Heart right ventricle (tissue), 16 donors: ENCODE results near the gene FCHSD2. TPM values are rescaled to one million over a fixed set of nuclear protein-coding genes. Genes with fewer than 3 reads are reported as not detected.

Experiments used
- ATAC-seq, 8 donors: fragments of 200-7000 bp; cut with Tn5 transposase; one replicate each; pipeline ENCODE4 v1.9.1; 2020; ENCODE audit warnings: mild to moderate bottlenecking in 8 of 8, moderate library complexity in 8 of 8, moderate number of reproducible peaks in 1 of 8
- DNase-seq, 2 donors: peaks; one replicate each; pipeline ENCODE4 v3.0.0-alpha.2; 2020
- H3K27ac ChIP-seq, 10 donors: fragments of 200-600 bp; sonication (generic) in 2 of 10; one replicate each; pipeline versions ENCODE4 v1.5.0 to v1.8.0; 2020 to 2022; ENCODE audit warnings: mild to moderate bottlenecking in 3 of 10
- H3K27me3 ChIP-seq, 7 donors: fragments of 200-600 bp; one replicate each; pipeline ENCODE4 v1.8.0; 2021 to 2022; ENCODE audit warnings: mild to moderate bottlenecking in 2 of 7
- H3K36me3 ChIP-seq, 9 donors: fragments of 200-600 bp; sonication (generic) in 1 of 9; one replicate each; pipeline versions ENCODE4 v1.5.0 to v1.8.0; 2020 to 2022; ENCODE audit warnings: mild to moderate bottlenecking in 2 of 9
- H3K4me1 ChIP-seq, 9 donors: fragments of 200-600 bp; sonication (generic) in 1 of 9; one replicate each; pipeline versions ENCODE4 v1.5.0 to v1.8.0; 2020 to 2022; ENCODE audit warnings: mild to moderate bottlenecking in 4 of 9
- H3K4me3 ChIP-seq, 10 donors: fragments of 200-600 bp; sonication (generic) in 2 of 10; one replicate each; pipeline versions ENCODE4 v1.5.0 to v1.8.0; 2020 to 2022; ENCODE audit warnings: mild to moderate bottlenecking in 7 of 10, moderate library complexity in 2 of 10
- H3K9me3 ChIP-seq, 11 donors: fragments of 200-600 bp in 10 of 11; sonication (generic) in 2 of 11; one replicate each; pipeline versions ENCODE4 v1.5.0 to v1.8.0; 2013 to 2022; ENCODE audit warnings: mild to moderate bottlenecking in 2 of 11, control low read depth in 1 of 11, moderate library complexity in 1 of 11
- CTCF ChIP-seq, 9 donors: fragments of 200-600 bp; sonication (generic) in 2 of 9; IDR thresholded peaks; one replicate each; pipeline versions ENCODE4 v1.5.0 to v1.8.0; 2021 to 2022; ENCODE audit warnings: antibody characterized with exemption in 9 of 9, mild to moderate bottlenecking in 5 of 9, moderate library complexity in 1 of 9
- WGBS, 2 donors: extraction: QIAGEN DNeasy Blood & Tissue Kit; methylation state at CpG; one replicate each; pipeline ENCODE4 v1.1.7; 2013; ENCODE audit warnings: inconsistent platforms in 1 of 2; 5-methylcytosine and 5-hydroxymethylcytosine counted together
- intact Hi-C, 10 donors: fragments of 100-400 bp; cut with DNase I; formaldehyde crosslinking; loops; one replicate each; pipeline versions ENCODE4 v1.11.1 to v1.14.2; 2022
- polyA plus RNA-seq, 2 donors: library from polyadenylated mRNA; stranded (reverse); fragments of 200-250 nt; gene quantifications; one replicate each; pipeline ENCODE4 v1.2.3, GENCODE V29; 2013
- total RNA-seq, 10 donors: library from RNA; stranded (reverse); fragmentation: NEBNext Ultra II Directional in 3 of 10; extraction: Animal tissue kit (Norgen Biotek cat#: 25700) in 3 of 10; gene quantifications; one replicate each; pipeline versions ENCODE4 v1.2.1 to v1.2.4, GENCODE V29; 2021 to 2023
- donor health status: Arrhythmogenic right ventricular cardiomyopathy.
- donor health status: ischemic (EF 13 %, LVEDD 7.1; RV severe dilation, severe dysfunction).
- donor health status: healthy with polysubstance abuse.
- donor health status: DM: no; HTN: yes; CAD: no.
- donor health status: DM: no; HTN: no; CAD: no.
- donor health status: ischemic (EF 25% LVEDD 6.9; RV normal size, moderate dysfunction).
- donor health status: ischemic (EF 25% LVEDD 5.7; RV mildly dilated, moderate dysfunction).
- donor health status: healthy.
- donor health status: DM: yes; HTN: yes; CAD: no.
- donor health status: Ischemic cardiomyopathy.
- donor health status: ischemic (EF 35%, LVEDD 5.7; RV mildly dilated, moderate dysfunction).
- donor health status: nonischemic (EF 11% LVEDD 7.7; RV severe dilation, severe dysfunction).
- donor health status: DM: yes; HTN: yes; CAD: no.
- donor health status: PGD.
- donor health status: ischemic (EF 29% LVEDD 5.4; RV normal size, mild dysfunction).
- donor health status: nonischemic (EF 23%, LVEDD 6.1; RV moderate dilation, normal function).

Gene FCHSD2
- total and polyA plus RNA-seq, 12 donors = 16.1 to 48.4 (median 37.5) TPM

GRCh38 chr11:73017024-73017751 is 124.9 kb downstream of the FCHSD2 start:
- H3K4me3 ChIP-seq = no peak overlapping the region
- intact Hi-C loops = no loop called here
- peaks cover 0 to 13% (median 0%) of the 10 kb centered on the region in 11 donors for H3K9me3 ChIP-seq
- DNase-seq (no peak), ATAC-seq (no peak)
- H3K27ac ChIP-seq = no peak overlapping the region
- TF ChIP-seq CTCF (IDR thresholded peaks at IDR 0.05) = no peak
- peaks cover 0 to 14% (median 0%) of the 10 kb centered on the region in 9 donors for H3K36me3 ChIP-seq
- WGBS, 2 donors = 84 to 86% methylated on average over 8 of the region's 8 CpGs
- no peaks in the 10 kb centered on the region for H3K27me3 ChIP-seq
- H3K4me1 ChIP-seq = peaks cover 0 to 38% (median 9%) of the 10 kb centered on the region in 9 donors

DNA sequence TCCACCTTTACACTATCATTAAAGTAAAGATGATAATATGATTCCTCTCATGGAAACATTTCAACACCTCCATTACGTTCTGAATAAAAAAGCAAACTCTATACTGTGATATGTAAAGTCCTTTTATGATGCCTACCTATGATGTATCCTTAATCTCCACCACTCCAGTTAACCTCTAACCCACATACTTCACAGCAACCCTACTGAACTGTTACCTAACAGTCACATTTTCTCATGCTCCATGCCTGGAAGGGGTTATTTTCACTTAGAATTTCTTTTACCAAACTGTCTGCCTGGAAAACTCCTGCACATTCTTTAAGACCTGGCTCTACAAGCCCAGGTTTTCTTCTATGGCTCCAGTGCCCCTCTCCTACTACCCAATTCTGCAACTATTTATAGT is 129.1 kb downstream of the FCHSD2 start:
- DNase-seq = no peak
- intact Hi-C loops = no loop called here
- TF ChIP-seq CTCF (IDR thresholded peaks at IDR 0.05) = no peak
- Histone ChIP-seq H3K9me3 (peaks cover 0 to 30% (median 19%) of the 10 kb centered on the region in 11 donors), H3K27me3 (no peaks in the 10 kb centered on the region), H3K4me3 (no peak overlapping the region), H3K36me3 (peaks cover 0 to 37% (median 0%) of the 10 kb centered on the region in 9 donors), H3K4me1 (peaks cover 0 to 29% (median 17%) of the 10 kb centered on the region in 9 donors), H3K27ac (peak overlapping the region in 2 of 10 donors; percentile 19 to 26)
- peak in 1 of 8 donors; percentile 42 for ATAC-seq
- WGBS, 2 donors = 63 to 67% methylated on average over 1 of the region's 1 CpG

- no peak for TF ChIP-seq CTCF (IDR thresholded peaks at IDR 0.05)
- H3K9me3 ChIP-seq = peaks cover 0 to 30% (median 19%) of the 10 kb centered on the region in 11 donors
- no peaks in the 10 kb centered on the region for H3K27me3 ChIP-seq
- peak overlapping the region in 1 of 10 donors; percentile 19 for H3K27ac ChIP-seq
- peaks cover 0 to 24% (median 17%) of the 10 kb centered on the region in 9 donors for H3K4me1 ChIP-seq
- intact Hi-C loops = no loop called here
- 81 to 84% methylated on average over 2 of the region's 2 CpGs for WGBS, 2 donors
- H3K4me3 ChIP-seq = no peak overlapping the region
- DNase-seq (no peak), ATAC-seq (no peak)
- peaks cover 0 to 37% (median 0%) of the 10 kb centered on the region in 9 donors for H3K36me3 ChIP-seq
Measured at GRCh38 chr11:73012121-73012863, 129.8 kb downstream of the FCHSD2 start.

DNA sequence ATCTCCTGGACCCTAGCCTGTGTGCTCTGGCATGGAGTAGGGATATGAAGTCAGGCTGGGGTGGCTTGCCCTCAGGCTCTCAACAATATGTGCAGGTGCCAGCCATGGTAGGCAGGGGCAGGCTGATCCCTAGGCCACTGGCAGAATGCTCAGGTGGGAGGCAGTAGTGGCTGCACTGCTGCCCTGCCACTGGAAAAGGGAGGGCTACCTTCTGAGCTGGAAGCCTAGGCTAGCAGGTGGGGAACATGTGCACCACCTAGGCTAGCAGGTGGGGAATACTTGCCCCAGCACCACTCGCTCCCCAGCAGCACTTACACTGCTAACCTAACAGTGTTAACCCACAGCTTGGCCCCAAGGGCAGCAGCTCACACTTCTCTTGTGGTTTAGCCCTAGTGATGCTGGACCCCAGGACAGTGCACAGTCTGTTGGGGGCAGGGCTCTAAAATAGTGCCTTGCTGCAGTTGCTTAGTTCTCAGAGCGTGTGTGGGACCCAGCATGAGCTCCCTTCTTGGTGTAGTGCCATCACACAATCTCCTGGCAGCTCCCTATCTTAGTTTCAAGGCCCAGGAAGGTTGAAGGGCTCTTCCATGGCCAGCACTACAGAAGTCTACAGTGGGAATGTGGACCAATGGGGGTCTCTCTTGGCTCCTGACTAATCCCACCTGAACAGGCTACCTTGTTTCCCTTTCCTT is 130.8 kb downstream of the FCHSD2 start:
- WGBS, 2 donors = 69 to 86% methylated on average over 2 of the region's 2 CpGs
- intact Hi-C loops = no loop called here

More for the DNA sequence above, 130.8 kb downstream of the FCHSD2 start:
- no peak for DNase-seq
- no peaks in the 10 kb centered on the region for H3K27me3 ChIP-seq
- peaks cover 0 to 30% (median 19%) of the 10 kb centered on the region in 11 donors for H3K9me3 ChIP-seq
- peaks cover 0 to 28% (median 16%) of the 10 kb centered on the region in 9 donors for H3K4me1 ChIP-seq
- peaks cover 0 to 37% (median 0%) of the 10 kb centered on the region in 9 donors for H3K36me3 ChIP-seq
- H3K27ac ChIP-seq = peak overlapping the region in 1 of 10 donors; percentile 29
- peak in 6 of 8 donors; percentile 27 to 78 (median 52) for ATAC-seq
- no peak for TF ChIP-seq CTCF (IDR thresholded peaks at IDR 0.05)
- H3K4me3 ChIP-seq = no peak overlapping the region
